Vagina (tissue), 2 donors: Measurements from ENCODE around the gene SACM1L.

ENCODE experiments used
- POLR2A ChIP-seq, 2 donors: fragments of 450-650 bp; IDR thresholded peaks; one replicate each; pipeline ENCODE4 v1.6.1; 2017; ENCODE audit warnings: antibody characterized with exemption in 2 of 2, mild to moderate bottlenecking in 2 of 2, moderate library complexity in 2 of 2
- POLR2AphosphoS5 ChIP-seq, 2 donors: sonication (generic); formaldehyde crosslinking; IDR thresholded peaks; one replicate each; pipeline ENCODE4 v1.9.0; 2017; ENCODE audit warnings: antibody characterized with exemption in 2 of 2, mild to moderate bottlenecking in 2 of 2, low read depth in 1 of 2; ENCODE audit not compliant: insufficient read depth in 1 of 2
- TF ChIP-seq, protein P1 (sequence below), 3 experiments: fragments of 450-650 bp in 2 of 3; fragments of 200-600 bp in 1 of 3; sonication (generic) in 1 of 3; IDR thresholded peaks; one replicate each; pipeline ENCODE4 v1.5.1; 2017 to 2019; ENCODE audit warnings: antibody characterized with exemption in 3 of 3, mild to moderate bottlenecking in 2 of 3, moderate library complexity in 2 of 3

DNA sequence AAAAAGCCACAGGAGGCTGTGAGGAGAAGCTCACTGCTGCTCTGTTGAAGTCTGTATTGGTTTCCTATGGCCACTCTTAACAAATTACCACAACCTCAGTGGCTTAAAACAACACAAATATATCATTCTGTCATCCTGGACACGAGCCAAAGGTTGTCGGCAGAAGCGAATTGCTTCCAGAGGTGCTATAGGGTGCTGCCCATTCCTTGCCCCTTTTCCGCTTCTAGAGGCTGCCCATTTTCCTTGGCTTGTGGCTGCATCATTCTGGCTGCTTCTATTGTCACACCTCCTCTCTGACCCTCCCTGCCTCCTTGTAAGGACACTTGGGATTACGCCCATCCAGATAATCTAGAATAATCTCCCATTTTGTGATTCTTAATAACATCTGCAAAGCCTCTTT is 6.4 kb upstream of the SACM1L start:
- TF ChIP-seq POLR2A (IDR thresholded peaks at IDR 0.05) (no peak), POLR2AphosphoS5 (IDR thresholded peaks at IDR 0.05; ENCODE audit: insufficient read depth in 1 of 2, low read depth in 1 of 2) (no peak)
- TF ChIP-seq, protein P1, sequence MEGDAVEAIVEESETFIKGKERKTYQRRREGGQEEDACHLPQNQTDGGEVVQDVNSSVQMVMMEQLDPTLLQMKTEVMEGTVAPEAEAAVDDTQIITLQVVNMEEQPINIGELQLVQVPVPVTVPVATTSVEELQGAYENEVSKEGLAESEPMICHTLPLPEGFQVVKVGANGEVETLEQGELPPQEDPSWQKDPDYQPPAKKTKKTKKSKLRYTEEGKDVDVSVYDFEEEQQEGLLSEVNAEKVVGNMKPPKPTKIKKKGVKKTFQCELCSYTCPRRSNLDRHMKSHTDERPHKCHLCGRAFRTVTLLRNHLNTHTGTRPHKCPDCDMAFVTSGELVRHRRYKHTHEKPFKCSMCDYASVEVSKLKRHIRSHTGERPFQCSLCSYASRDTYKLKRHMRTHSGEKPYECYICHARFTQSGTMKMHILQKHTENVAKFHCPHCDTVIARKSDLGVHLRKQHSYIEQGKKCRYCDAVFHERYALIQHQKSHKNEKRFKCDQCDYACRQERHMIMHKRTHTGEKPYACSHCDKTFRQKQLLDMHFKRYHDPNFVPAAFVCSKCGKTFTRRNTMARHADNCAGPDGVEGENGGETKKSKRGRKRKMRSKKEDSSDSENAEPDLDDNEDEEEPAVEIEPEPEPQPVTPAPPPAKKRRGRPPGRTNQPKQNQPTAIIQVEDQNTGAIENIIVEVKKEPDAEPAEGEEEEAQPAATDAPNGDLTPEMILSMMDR (IDR thresholded peaks at IDR 0.05), result no peak
